ENCODE measurements around the gene CCDC38. TPM values are rescaled to one million over a fixed set of nuclear protein-coding genes. Genes with fewer than 3 reads are reported as not detected.

The CCDC38 gene
- total RNA-seq, 2 donors from 2014 or later: 0.14 to 0.34 TPM

GRCh38 chr12:95978351-95978750 lies 35.9 kb upstream of the CCDC38 start:
- intact Hi-C loops (cut with DNase I): no loop called here
- TF ChIP-seq POLR2AphosphoS5 (IDR thresholded peaks at IDR 0.05): no peak
- TF ChIP-seq, protein P1, sequence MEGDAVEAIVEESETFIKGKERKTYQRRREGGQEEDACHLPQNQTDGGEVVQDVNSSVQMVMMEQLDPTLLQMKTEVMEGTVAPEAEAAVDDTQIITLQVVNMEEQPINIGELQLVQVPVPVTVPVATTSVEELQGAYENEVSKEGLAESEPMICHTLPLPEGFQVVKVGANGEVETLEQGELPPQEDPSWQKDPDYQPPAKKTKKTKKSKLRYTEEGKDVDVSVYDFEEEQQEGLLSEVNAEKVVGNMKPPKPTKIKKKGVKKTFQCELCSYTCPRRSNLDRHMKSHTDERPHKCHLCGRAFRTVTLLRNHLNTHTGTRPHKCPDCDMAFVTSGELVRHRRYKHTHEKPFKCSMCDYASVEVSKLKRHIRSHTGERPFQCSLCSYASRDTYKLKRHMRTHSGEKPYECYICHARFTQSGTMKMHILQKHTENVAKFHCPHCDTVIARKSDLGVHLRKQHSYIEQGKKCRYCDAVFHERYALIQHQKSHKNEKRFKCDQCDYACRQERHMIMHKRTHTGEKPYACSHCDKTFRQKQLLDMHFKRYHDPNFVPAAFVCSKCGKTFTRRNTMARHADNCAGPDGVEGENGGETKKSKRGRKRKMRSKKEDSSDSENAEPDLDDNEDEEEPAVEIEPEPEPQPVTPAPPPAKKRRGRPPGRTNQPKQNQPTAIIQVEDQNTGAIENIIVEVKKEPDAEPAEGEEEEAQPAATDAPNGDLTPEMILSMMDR (IDR thresholded peaks at IDR 0.05): no peak
- TF ChIP-seq POLR2A (IDR thresholded peaks at IDR 0.05): no peak
- Histone ChIP-seq H3K9me3 (no peaks in the 10 kb centered on the region), H3K4me3 (no peak overlapping the region), H3K27ac (no peak overlapping the region), H3K36me3 (no peaks in the 10 kb centered on the region), H3K4me1 (replicated peaks) (no peaks in the 10 kb centered on the region), H3K27me3 (replicated peaks; ENCODE audit: insufficient read depth) (no peaks in the 10 kb centered on the region)
- no peak for DNase-seq (ENCODE audit: low spot score)
- WGBS: 86% methylated on average over 5 of the region's 5 CpGs

GRCh38 chr12:95977764-95978305 lies 35.4 kb upstream of the CCDC38 start:
- WGBS: 87% methylated on average over 11 of the region's 11 CpGs
- DNase-seq (ENCODE audit: low spot score): no peak
- intact Hi-C loops (cut with DNase I): no loop called here

DNA sequence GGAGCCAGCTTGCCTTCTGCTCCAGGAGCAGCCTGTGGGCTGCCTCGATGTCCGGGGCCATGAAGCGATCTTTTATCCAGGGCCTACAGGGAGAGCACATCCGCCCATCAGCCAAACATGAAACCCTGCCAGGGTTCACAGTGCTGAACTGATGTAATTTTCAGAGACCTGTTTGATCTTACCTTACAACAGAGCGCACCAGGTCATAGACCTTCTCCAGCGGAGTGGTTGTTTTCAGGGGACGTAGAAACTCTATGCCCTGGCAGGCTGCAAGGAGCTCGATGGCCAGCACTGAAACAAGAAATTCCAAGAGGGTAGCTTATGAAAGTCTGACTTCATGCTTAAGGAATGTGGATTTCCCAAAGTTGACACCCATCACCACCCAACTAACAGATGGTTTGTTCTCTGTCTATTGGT lies 34.0 kb upstream of the CCDC38 start:
- H3K27ac ChIP-seq: no peak overlapping the region
- H3K4me3 ChIP-seq: no peak overlapping the region
- H3K9me3 ChIP-seq: no peaks in the 10 kb centered on the region
- H3K36me3 ChIP-seq: no peaks in the 10 kb centered on the region
- no peak for DNase-seq (ENCODE audit: low spot score)
- intact Hi-C loops (cut with DNase I): no loop called here
- no peaks in the 10 kb centered on the region for H3K4me1 ChIP-seq (replicated peaks)
- H3K27me3 ChIP-seq (replicated peaks; ENCODE audit: insufficient read depth): no peaks in the 10 kb centered on the region
- TF ChIP-seq POLR2A (IDR thresholded peaks at IDR 0.05) (no peak), POLR2AphosphoS5 (IDR thresholded peaks at IDR 0.05) (no peak)
- TF ChIP-seq, protein P1 (IDR thresholded peaks at IDR 0.05): no peak
- 88% methylated on average over 8 of the region's 8 CpGs for WGBS

More at GRCh38 chr12:95977764-95978305, 35.4 kb upstream of the CCDC38 start:
- Histone ChIP-seq H3K4me3 (no peak overlapping the region), H3K27ac (no peak overlapping the region), H3K36me3 (no peaks in the 10 kb centered on the region), H3K9me3 (no peaks in the 10 kb centered on the region), H3K27me3 (replicated peaks; ENCODE audit: insufficient read depth) (no peaks in the 10 kb centered on the region), H3K4me1 (replicated peaks) (no peaks in the 10 kb centered on the region)
- TF ChIP-seq, protein P1 (IDR thresholded peaks at IDR 0.05): no peak
- TF ChIP-seq POLR2AphosphoS5 (IDR thresholded peaks at IDR 0.05): no peak
- TF ChIP-seq POLR2A (IDR thresholded peaks at IDR 0.05): no peak

GRCh38 chr12:95975491-95975890 lies 33.1 kb upstream of the CCDC38 start:
- no peak for DNase-seq (ENCODE audit: low spot score)
- H3K9me3 ChIP-seq: no peaks in the 10 kb centered on the region
- intact Hi-C loops (cut with DNase I): no loop called here
- H3K36me3 ChIP-seq: no peaks in the 10 kb centered on the region
- no peak for TF ChIP-seq POLR2AphosphoS5 (IDR thresholded peaks at IDR 0.05)
- TF ChIP-seq POLR2A (IDR thresholded peaks at IDR 0.05): no peak
- TF ChIP-seq, protein P1 (IDR thresholded peaks at IDR 0.05): no peak
- no peak overlapping the region for H3K27ac ChIP-seq
- H3K27me3 ChIP-seq (replicated peaks; ENCODE audit: insufficient read depth): no peaks in the 10 kb centered on the region
- H3K4me1 ChIP-seq (replicated peaks): no peaks in the 10 kb centered on the region
- WGBS: 90% methylated on average over 4 of the region's 4 CpGs
- H3K4me3 ChIP-seq: no peak overlapping the region

GRCh38 chr12:95974358-95974757 lies 31.9 kb upstream of the CCDC38 start:
- TF ChIP-seq, protein P1 (IDR thresholded peaks at IDR 0.05): no peak
- TF ChIP-seq POLR2AphosphoS5 (IDR thresholded peaks at IDR 0.05) (no peak), POLR2A (IDR thresholded peaks at IDR 0.05) (no peak)
- H3K27ac ChIP-seq: no peak overlapping the region
- no peak overlapping the region for H3K4me3 ChIP-seq
- 55% methylated on average over 2 of the region's 2 CpGs for WGBS
- no peaks in the 10 kb centered on the region for H3K27me3 ChIP-seq (replicated peaks; ENCODE audit: insufficient read depth)
- no peaks in the 10 kb centered on the region for H3K9me3 ChIP-seq
- intact Hi-C loops (cut with DNase I): no loop called here
- H3K36me3 ChIP-seq: no peaks in the 10 kb centered on the region
- H3K4me1 ChIP-seq (replicated peaks): no peaks in the 10 kb centered on the region
- no peak for DNase-seq (ENCODE audit: low spot score)

Data from prostate gland (tissue), 2 donors.